HG02642 (cell line): ENCODE results near the gene OR2A14.
"Not testable (repeated sequence)": the region's sequence is repeated elsewhere in the genome, so short reads cannot be mapped to it uniquely, and the experiment has no call there.

Experiments
- ATAC-seq: cut with Tn5 transposase; IDR thresholded peaks from one replicate; pipeline ENCODE4 v1.9.1; 2021; ENCODE audit warnings: mild to moderate bottlenecking; ENCODE audit not compliant: unreplicated experiment, poor library complexity

Gene OR2A14

DNA sequence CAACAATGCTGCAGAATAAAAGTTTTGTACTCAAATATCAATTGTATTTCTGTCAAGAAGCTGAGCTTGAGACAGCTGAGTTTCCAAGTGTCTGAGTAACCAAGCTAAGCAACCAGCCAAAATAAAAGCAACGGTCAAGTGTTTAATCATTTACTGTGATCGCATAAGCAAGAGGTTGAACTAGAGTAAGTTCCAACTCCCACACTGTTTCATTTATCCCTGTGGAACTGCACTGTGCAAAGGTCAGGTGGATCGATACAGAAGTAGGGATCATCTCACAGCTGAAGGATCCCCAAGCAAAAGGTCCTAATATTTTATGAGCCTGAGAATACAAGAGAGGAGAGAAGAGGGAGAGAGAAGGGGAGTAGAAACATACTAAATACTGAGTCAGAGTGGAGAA, 21.4 kb downstream of the OR2A14 start:
- ATAC-seq, result no peak

DNA sequence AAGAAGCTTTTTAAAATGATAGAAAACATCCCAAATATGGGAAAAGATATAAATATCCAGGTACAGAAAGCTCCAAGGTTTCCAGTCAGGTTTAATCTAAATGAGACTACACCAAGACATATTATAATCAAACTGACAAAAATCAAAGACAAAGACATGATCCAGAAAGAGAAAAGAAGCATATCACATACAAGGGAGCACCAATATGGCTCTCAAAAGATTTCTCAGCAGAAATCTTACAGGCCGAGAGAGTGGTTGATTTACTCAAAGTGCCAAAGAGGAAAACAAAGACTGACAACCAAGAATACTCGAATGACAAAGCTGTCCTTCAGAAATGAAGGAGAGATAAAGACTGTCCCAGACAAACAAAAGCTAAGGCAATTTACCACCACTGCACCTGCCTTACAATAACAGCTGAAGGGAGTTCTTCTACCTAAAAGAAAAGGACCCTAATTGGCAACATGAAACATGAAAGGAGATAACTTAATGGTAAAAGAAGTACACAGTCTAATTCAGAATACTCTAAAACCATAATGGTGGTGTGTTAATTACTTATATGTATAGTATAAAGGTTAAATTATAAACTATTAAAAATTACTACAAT, 25.4 kb downstream of the OR2A14 start:
- ATAC-seq, result no peak

DNA sequence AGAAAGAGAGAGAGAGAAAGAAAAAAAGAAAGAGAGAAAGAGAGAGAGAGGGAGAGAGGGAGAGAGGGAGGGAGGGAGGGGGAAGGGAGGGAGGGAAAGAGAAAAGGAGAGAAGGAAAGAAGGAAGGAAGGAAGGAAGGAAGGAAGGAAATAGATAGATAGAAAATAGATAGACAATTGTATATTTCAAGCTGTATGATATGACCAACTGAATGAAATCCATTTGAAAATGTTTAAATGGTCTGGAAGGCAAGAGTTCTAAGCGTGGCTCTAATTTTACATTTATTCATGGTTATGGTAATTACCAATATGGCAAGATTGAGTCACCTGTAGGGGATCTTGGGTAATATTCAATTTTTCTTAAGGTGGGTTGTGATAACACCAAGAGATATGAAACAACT, 35.9 kb downstream of the OR2A14 start:
- no peak for ATAC-seq

DNA sequence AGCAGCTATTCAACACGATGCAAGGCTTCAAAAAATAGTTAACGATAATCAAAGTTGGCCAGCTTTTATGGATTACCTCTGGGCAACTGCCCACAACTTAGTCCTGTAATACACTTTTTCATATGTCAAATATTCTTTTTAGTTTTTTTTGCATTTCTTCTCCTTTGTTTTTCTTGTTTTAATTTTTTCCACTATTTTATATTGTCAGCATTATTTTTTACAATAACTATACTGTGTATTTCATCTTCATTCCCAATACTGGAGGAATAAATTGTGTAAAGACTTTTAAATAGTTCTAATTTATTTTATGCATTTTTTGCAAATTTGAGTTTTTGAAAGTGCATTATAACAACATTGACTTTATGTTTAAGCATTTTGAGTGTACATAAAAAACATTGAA, 41.8 kb downstream of the OR2A14 start:
- no peak for ATAC-seq

DNA sequence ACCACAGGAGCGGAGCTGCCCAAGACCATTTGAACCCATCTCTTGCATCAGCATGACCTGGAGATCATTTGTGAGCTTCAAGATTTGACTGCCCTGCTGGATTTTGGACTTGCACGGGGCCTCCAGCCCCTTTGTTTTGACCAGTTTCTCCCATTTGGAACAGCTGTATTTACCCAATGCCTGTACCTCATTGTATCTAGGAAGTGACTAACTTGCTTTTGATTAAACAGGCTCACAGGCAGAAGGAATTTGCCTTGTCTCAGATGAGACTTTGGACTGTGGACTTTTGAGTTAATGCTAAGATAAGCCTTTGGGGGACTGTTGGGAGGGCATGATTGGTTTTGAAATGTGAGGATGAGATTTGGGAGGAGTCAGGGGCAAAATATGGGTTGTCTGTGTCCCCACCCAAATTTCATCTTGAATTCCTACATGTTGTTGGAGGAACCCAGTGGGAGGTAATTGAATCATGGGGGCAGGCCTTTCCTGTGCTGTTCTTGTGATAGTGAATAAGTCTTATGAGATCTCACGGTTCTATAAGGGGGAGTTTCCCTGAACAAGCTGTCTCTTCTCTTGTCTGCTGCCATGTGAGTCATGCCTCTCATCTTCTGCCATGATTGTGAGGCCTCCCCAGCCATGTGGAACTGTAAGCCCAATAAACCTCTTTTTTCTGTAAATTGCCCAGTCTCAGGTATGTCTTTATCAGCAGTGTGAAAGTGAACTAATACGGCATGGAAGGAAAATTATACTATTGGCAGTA, 48.8 kb downstream of the OR2A14 start:
- not testable (repeated sequence) for ATAC-seq

DNA sequence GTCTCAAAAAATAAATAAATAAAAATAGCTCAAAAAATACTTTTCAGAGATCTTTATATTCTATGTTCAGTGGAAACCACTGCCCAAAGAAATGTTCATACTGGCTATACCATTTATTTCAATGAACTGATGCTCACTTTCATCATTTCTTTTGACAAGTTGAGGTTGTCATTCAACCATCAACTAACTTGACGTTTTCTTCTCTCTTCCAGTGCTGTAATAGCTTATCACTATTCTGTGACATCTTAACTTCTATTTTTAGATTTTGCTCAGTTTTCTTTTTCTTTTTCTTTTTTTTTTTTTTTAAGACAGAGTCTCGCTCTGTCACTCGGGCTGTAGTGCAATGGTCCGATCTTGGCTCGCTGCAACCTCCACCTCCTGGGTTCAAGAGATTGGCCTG, 51.6 kb downstream of the OR2A14 start:
- no peak for ATAC-seq

DNA sequence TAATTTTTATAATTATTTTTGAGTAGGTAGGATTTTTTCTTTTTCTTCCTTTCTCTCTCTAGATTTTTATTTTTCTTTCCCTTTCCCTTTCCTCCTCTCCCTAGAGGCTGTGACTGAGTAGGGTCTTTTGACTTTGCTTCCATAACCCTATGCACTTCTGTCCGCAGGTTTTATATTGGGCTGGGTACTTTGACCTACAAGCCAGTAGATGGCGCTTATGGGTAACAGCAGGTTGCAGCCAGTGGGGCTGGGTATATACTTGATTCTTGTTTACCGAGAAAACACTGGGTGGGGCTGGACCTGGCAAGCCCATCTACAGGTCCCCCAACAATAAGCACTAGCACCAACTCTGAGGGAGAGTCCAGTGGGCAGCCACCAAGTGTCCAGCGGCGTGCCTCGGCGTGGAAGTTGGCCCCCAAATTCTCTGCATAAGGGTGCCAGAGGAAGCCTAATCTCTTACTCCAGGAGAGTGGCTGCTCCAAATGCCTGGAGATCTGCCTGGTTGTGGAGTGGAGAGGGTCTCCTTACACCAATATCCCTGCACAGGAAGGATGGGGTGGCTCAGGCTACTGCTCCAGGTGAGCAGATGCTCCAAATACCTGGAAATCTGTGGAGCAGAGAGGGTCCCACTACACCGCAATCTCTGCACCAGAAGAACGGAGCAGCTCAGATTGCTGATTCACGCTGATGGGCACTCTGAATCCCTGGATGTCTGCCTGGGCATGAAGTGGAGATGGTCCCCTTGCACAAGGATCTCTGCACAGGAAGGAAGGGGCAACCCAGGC, 55.6 kb downstream of the OR2A14 start:
- peak; percentile 96 for ATAC-seq

DNA sequence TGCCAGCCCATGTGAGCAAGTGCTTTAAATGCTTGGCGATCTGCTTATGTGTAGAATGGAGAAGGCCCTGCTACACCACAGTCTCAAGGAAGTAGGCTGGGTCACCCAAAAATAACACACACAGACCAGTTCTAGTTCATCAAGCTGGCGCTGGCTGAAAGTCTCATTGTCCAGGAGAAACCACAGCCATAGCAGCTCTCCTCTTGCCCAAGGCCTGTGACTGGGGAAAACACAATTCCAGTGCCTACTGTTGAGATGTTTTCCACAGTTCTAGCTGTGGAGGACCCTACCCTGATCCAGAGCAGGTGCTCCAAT, 56.1 kb downstream of the OR2A14 start:
- ATAC-seq, result peak; percentile 51
